GM18951 (cell line): ENCODE data around the gene SSH3.

ENCODE experiments used
- POLR2A ChIP-seq: IDR thresholded peaks from 4 replicates; pipeline ENCODE4 v1.6.1; 2011; ENCODE audit warnings: mild to moderate bottlenecking; ENCODE audit not compliant: insufficient read length, insufficient read depth; ENCODE audit errors: extremely low read depth
- in situ Hi-C: fragments of 300-500 bp; cut with MboI; formaldehyde crosslinking; loops from one replicate; pipeline ENCODE4 v1.12.0; 2022; ENCODE audit warnings: low sequenced_read_pairs, mixed read lengths, inconsistent platforms; ENCODE audit not compliant: unreplicated experiment

Gene SSH3

GRCh38 chr11:67303132-67303834, at the start of gene SSH3:
Gene SSH3, plus strand, starts transcription at chr11:67303530. Its CDS starts 96 bp downstream, at chr11:67303626.
- in situ Hi-C loops = no loop called here

DNA sequence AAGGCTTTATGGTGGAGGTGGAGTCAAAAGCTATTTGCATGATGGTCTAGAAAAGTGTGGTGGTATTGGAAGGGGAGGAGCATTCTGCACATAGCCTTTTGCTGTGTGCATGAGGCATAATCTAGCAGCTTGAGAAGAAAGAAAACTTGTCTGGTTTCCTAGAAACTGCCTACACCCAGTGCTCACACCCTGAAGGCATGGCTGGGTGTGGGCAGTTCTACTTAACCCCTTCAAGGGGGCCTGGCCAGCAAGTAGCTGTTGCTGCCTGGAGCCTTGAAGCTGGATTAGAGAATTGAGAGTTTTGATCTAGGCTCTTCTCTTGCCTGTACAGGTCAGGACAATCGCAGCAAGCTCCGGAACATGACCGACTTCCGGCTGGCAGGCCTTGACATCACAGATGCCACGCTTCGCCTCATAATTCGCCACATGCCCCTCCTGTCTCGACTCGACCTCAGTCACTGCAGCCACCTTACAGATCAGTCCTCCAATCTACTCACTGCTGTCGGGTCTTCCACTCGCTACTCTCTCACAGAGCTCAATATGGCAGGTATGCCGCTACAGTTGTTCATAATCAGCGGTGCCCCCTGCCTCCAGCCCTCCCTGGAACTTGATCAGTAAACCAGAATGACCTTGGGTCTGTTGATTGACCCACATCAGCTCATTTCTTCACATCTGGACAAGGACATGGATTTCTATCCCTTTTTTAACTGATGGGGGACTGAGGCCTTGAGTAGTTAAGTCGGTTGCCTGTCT, 49.3 kb upstream of the SSH3 start:
- TF ChIP-seq POLR2A = no peak

More at GRCh38 chr11:67303132-67303834, at the start of gene SSH3:
- TF ChIP-seq POLR2A = peak; percentile 27

GRCh38 chr11:67254798-67255197, 48.5 kb upstream of the SSH3 start:
- in situ Hi-C loops = no loop called here
- TF ChIP-seq POLR2A = no peak

More for the DNA sequence above, 49.3 kb upstream of the SSH3 start:
- in situ Hi-C loops = no loop called here

- in situ Hi-C loops = no loop called here
These were observed 48.0 kb upstream of the SSH3 start for GRCh38 chr11:67255353-67255752.

GRCh38 chr11:67255864-67256263, 47.5 kb upstream of the SSH3 start:
- in situ Hi-C loops = no loop called here
- peak; percentile 4 for TF ChIP-seq POLR2A

More at GRCh38 chr11:67255353-67255752, 48.0 kb upstream of the SSH3 start:
- TF ChIP-seq POLR2A = no peak

GRCh38 chr11:67256477-67257135, 46.7 kb upstream of the SSH3 start:
- no peak for TF ChIP-seq POLR2A
- in situ Hi-C loops = no loop called here

GRCh38 chr11:67260406-67260805, 42.9 kb upstream of the SSH3 start:
- in situ Hi-C loops = loop anchor here (5.0 to 10.0 kb wide), 2 partner anchors 57 to 124 kb away; no protein-coding TSS in a partner anchor
- no peak for TF ChIP-seq POLR2A

DNA sequence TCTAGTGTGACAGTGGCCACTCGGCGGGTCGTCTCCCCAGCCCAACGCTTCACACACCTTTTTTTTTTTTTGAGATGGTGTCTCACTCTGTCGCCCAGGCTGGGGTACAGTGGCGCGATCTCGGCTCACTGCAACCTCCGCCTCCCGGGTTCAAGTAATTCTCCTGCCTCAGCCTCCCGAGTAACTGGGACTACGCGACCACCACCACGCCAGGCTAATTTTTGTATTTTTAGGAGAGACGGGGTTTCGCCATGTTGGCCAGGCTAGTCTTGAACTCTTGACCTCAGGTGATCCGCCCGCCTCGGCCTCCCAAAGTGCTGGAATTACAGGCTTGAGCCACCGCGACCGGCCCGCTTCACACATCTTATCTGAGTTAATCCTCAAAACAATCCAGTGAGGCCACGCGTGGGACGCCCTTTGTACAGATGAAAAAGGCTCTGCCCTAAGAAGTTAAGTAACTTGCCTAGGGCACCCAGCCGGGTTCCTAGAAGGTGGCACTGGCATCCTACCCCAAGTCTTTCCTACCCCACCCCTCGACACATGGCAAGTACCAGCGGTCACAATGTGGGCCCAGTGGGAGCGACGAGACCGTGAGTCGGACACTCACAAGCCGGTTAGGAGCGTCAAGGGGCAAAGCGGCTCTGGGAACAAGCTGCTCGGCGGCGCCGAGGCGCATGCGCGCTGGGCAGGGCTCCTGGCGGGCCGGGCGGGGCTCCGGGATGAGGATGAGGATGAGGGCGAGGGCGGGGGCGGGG, 42.3 kb upstream of the SSH3 start:
- in situ Hi-C loops = loop anchor here (5.0 to 10.0 kb wide), 2 partner anchors 56 to 124 kb away; no protein-coding TSS in a partner anchor

DNA sequence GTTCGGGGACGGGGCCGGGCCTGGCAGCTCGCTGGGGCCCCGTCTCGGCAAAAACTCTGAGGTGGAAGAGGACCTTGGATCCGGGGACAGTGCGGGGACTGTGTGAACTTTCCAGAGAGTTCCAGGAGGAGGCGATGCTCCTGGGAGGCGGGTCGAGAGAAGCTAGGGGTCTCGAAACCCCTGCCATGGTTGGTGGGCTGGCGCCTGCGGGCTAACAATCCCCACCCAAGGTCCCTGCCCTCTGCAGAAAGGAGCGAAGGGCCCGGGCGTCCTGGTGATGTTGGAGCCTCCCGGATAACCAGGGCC, 41.7 kb upstream of the SSH3 start:
- TF ChIP-seq POLR2A = no peak
- in situ Hi-C loops = loop anchor here (5.0 to 10.0 kb wide), 2 partner anchors 56 to 123 kb away; no protein-coding TSS in a partner anchor

- no peak for TF ChIP-seq POLR2A
- in situ Hi-C loops = loop anchor here (5.0 to 10.0 kb wide), 2 partner anchors 55 to 123 kb away; no protein-coding TSS in a partner anchor
These were observed 41.2 kb upstream of the SSH3 start for GRCh38 chr11:67261946-67262681.

- in situ Hi-C loops = loop anchor here (5.0 to 10.0 kb wide), 2 partner anchors 54 to 122 kb away; no protein-coding TSS in a partner anchor
- TF ChIP-seq POLR2A = peak; percentile 18
These were observed 40.3 kb upstream of the SSH3 start for GRCh38 chr11:67262731-67263675.
